BLaER1 (cell line): ENCODE results near the gene NMS.

Source experiments
- H3K27ac ChIP-seq: shearing (Covaris generic); formaldehyde crosslinking; 2 replicates; pipeline ENCODE4 v1.8.1; 2022
- H3K27me3 ChIP-seq: shearing (Covaris generic); formaldehyde crosslinking; 2 replicates; pipeline ENCODE4 v1.8.1; 2022
- H3K36me3 ChIP-seq: shearing (Covaris generic); formaldehyde crosslinking; 2 replicates; pipeline ENCODE4 v1.8.1; 2022
- H3K4me1 ChIP-seq: shearing (Covaris generic); formaldehyde crosslinking; 2 replicates; pipeline ENCODE4 v1.8.1; 2022
- H3K4me2 ChIP-seq: shearing (Covaris generic); formaldehyde crosslinking; 2 replicates; pipeline ENCODE4 v1.8.1; 2022
- H3K4me3 ChIP-seq: shearing (Covaris generic); formaldehyde crosslinking; 2 replicates; pipeline ENCODE4 v1.8.1; 2022
- H3K9ac ChIP-seq: shearing (Covaris generic); formaldehyde crosslinking; 2 replicates; pipeline ENCODE4 v1.8.1; 2022
- H3K9me3 ChIP-seq: shearing (Covaris generic); formaldehyde crosslinking; 2 replicates; pipeline ENCODE4 v1.8.1; 2022
- H4K20me1 ChIP-seq: shearing (Covaris generic); formaldehyde crosslinking; 2 replicates; pipeline ENCODE4 v1.8.1; 2022
- Cebpa-rat ChIP-seq: shearing (Covaris generic); IDR thresholded peaks from 2 replicates; pipeline ENCODE4 v1.8.1; 2022

The NMS gene

GRCh38 chr2:100482741-100483140 lies 12.5 kb downstream of the NMS start:
- no peak for TF ChIP-seq Cebpa-rat
- no peak overlapping the region for H3K4me2 ChIP-seq
- H3K27ac ChIP-seq: no peak overlapping the region
- H3K36me3 ChIP-seq: no peaks in the 10 kb centered on the region
- peaks cover 8% of the 10 kb centered on the region; the same call in 1 of the 2 replicates for H3K9me3 ChIP-seq
- no peak overlapping the region for H3K9ac ChIP-seq
- H3K4me1 ChIP-seq: no peaks in the 10 kb centered on the region
- no peaks in the 10 kb centered on the region for H4K20me1 ChIP-seq
- H3K27me3 ChIP-seq: no peaks in the 10 kb centered on the region
- no peak overlapping the region for H3K4me3 ChIP-seq

GRCh38 chr2:100483895-100484294 lies 13.6 kb downstream of the NMS start:
- H3K36me3 ChIP-seq: no peaks in the 10 kb centered on the region
- H3K4me1 ChIP-seq: no peaks in the 10 kb centered on the region
- H3K9ac ChIP-seq: no peak overlapping the region
- H3K27ac ChIP-seq: no peak overlapping the region
- H3K4me2 ChIP-seq: no peak overlapping the region
- peaks cover 8% of the 10 kb centered on the region; the same call in 1 of the 2 replicates for H3K9me3 ChIP-seq
- no peak for TF ChIP-seq Cebpa-rat
- H4K20me1 ChIP-seq: no peaks in the 10 kb centered on the region
- no peaks in the 10 kb centered on the region for H3K27me3 ChIP-seq
- H3K4me3 ChIP-seq: no peak overlapping the region

DNA sequence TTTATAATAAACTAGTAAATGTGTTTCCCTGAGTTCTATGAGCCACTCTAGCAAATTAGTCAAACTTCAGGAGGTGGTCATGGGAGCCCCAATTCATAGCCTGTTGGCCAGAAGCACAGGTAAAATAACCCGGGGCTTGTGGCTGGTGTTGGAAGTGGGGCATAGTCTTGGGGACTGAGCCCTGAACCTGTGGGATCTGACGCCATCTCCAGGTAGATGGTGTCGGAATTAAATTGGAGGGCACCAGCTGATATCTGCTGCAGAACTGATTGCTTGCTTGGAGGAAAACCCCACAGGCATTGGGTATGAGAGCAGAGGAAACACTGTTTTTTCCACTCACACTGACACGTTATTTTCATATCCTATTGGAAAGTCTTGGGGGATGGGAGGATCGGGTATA lies 14.1 kb downstream of the NMS start:
- H3K4me2 ChIP-seq: no peak overlapping the region
- no peak overlapping the region for H3K4me3 ChIP-seq
- H3K9ac ChIP-seq: no peak overlapping the region
- H4K20me1 ChIP-seq: no peaks in the 10 kb centered on the region
- no peaks in the 10 kb centered on the region for H3K36me3 ChIP-seq
- H3K4me1 ChIP-seq: no peaks in the 10 kb centered on the region
- no peak overlapping the region for H3K27ac ChIP-seq
- H3K27me3 ChIP-seq: no peaks in the 10 kb centered on the region
- peaks cover 8% of the 10 kb centered on the region; the same call in 1 of the 2 replicates for H3K9me3 ChIP-seq
- no peak for TF ChIP-seq Cebpa-rat

DNA sequence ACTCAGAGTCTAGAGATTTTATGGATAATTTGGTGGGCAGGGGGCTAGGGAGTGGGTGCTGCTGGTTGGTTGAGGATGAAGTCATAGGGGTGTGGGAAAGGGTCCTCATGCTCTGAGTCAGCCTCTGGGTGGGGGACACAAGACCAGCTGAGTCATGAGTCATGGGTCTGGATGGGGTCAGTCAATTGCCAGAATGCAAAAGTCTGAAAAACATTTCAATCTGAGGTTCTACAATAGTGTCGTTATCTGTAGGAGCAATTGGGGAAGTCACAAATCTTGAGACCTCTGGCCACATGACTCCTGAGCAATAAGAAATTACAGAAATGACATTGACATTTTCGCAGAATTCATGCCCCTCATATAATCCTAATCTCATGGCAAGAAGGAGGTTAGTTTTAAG lies 15.1 kb downstream of the NMS start:
- H3K4me3 ChIP-seq: no peak overlapping the region
- no peaks in the 10 kb centered on the region for H3K4me1 ChIP-seq
- H3K4me2 ChIP-seq: no peak overlapping the region
- H3K9ac ChIP-seq: no peak overlapping the region
- H3K27ac ChIP-seq: no peak overlapping the region
- H3K36me3 ChIP-seq: no peaks in the 10 kb centered on the region
- H3K9me3 ChIP-seq: peaks cover 8% of the 10 kb centered on the region; the same call in 1 of the 2 replicates
- H4K20me1 ChIP-seq: no peaks in the 10 kb centered on the region
- TF ChIP-seq Cebpa-rat: no peak
- no peaks in the 10 kb centered on the region for H3K27me3 ChIP-seq

DNA sequence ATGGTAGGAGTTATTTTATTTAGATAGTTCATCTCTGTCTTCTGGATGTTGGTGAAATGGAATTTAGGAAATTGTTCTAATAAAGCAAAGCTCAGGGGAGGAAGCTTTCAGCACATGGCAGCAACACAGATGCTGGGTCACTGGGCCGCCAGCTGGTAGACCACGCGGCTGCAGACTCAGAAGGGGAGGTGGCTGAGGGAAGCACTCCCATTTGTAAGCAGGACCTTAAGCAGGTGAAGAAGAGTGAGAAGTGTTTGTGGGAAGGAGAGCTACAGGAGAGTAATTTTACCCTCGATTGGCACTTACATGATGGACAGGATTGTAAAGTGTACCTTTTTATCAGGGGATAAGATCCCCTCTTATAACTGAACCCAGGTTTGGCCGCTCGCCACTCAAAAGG lies 24.4 kb downstream of the NMS start:
- H3K27me3 ChIP-seq: no peaks in the 10 kb centered on the region
- H3K4me1 ChIP-seq: no peaks in the 10 kb centered on the region
- H3K27ac ChIP-seq: no peak overlapping the region
- no peaks in the 10 kb centered on the region for H3K36me3 ChIP-seq
- no peak overlapping the region for H3K9ac ChIP-seq
- H3K4me3 ChIP-seq: no peak overlapping the region
- H3K4me2 ChIP-seq: no peak overlapping the region
- no peak for TF ChIP-seq Cebpa-rat
- H4K20me1 ChIP-seq: no peaks in the 10 kb centered on the region
- peaks cover 11% of the 10 kb centered on the region; the same call in 1 of the 2 replicates for H3K9me3 ChIP-seq

DNA sequence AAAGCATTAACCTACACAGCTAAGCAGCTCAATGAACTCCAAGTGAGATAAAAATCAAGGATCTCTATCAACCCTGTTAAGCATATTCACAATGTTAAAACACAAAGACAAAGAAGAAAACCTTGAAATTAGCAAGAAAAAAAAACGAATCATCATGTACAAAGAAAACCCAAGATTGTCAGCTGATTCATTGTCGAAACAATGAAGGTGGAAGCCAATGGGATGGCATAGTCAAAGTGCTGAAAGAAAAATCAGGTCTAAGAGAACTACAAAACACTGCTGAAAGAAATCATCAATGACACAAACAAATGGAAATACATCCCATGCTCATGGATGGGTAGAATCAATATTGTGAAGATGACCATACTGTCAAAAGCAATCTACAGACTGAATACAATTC lies 32.5 kb downstream of the NMS start:
- no peak for TF ChIP-seq Cebpa-rat
- no peak overlapping the region for H3K4me3 ChIP-seq
- no peak overlapping the region for H3K4me2 ChIP-seq
- no peaks in the 10 kb centered on the region for H4K20me1 ChIP-seq
- no peaks in the 10 kb centered on the region for H3K36me3 ChIP-seq
- H3K9ac ChIP-seq: no peak overlapping the region
- H3K4me1 ChIP-seq: no peaks in the 10 kb centered on the region
- no peak overlapping the region for H3K27ac ChIP-seq
- no peaks in the 10 kb centered on the region for H3K27me3 ChIP-seq
- peaks cover 46% of the 10 kb centered on the region for H3K9me3 ChIP-seq

DNA sequence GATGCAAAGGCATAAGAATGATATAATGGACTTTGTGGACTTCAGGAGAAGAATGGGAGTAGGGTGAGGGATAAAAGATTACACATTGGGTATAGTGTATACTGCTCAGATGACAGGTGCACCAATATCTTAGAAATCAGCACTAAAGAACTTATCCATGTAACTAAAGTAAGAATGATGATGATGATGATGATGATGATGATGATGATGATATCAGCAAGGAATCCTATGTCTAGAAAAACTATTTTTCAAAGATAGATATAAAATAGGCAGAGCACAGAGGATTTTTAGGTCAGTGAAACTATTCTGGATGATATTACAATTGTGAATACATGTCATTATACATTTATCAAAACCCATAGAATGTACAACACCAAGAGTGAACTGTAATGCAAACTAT lies 34.3 kb downstream of the NMS start:
- Histone ChIP-seq H3K4me3 (no peak overlapping the region), H3K27me3 (no peaks in the 10 kb centered on the region), H3K4me2 (no peak overlapping the region), H3K9ac (no peak overlapping the region), H3K36me3 (no peaks in the 10 kb centered on the region), H3K9me3 (peaks cover 46% of the 10 kb centered on the region), H3K4me1 (no peaks in the 10 kb centered on the region), H4K20me1 (no peaks in the 10 kb centered on the region), H3K27ac (no peak overlapping the region)
- no peak for TF ChIP-seq Cebpa-rat

DNA sequence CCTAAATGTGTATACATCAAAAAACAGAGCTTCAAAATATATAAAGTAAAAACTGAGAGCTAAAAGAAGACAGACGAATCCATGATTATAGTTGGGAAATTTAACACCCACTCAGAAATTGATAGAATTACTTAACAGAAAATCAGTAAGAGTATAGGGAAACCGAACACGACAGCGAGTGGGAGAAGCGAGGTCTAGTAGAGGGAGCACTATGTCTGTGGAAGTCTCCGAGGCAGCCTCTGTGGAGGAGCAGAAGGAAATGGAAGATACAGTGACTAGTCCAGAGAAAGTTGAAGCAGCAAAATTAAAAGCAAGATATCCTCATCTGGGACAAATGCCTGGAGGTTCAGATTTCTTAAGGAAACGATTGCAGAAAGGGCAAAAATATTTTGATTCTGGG lies 38.8 kb downstream of the NMS start:
- Histone ChIP-seq H3K27ac (no peak overlapping the region), H3K4me3 (no peak overlapping the region), H3K4me1 (no peaks in the 10 kb centered on the region), H3K9me3 (peaks cover 24% of the 10 kb centered on the region), H3K36me3 (no peaks in the 10 kb centered on the region), H4K20me1 (no peaks in the 10 kb centered on the region), H3K9ac (no peak overlapping the region), H3K27me3 (no peaks in the 10 kb centered on the region), H3K4me2 (no peak overlapping the region)
- TF ChIP-seq Cebpa-rat: no peak

GRCh38 chr2:100513650-100514049 lies 43.4 kb downstream of the NMS start:
- no peaks in the 10 kb centered on the region for H3K4me1 ChIP-seq
- H3K9ac ChIP-seq: no peak overlapping the region
- H3K27ac ChIP-seq: no peak overlapping the region
- peaks cover 3% of the 10 kb centered on the region; the same call in 1 of the 2 replicates for H3K9me3 ChIP-seq
- H3K4me2 ChIP-seq: no peak overlapping the region
- H3K27me3 ChIP-seq: no peaks in the 10 kb centered on the region
- H3K4me3 ChIP-seq: no peak overlapping the region
- no peaks in the 10 kb centered on the region for H3K36me3 ChIP-seq
- TF ChIP-seq Cebpa-rat: no peak
- H4K20me1 ChIP-seq: no peaks in the 10 kb centered on the region

DNA sequence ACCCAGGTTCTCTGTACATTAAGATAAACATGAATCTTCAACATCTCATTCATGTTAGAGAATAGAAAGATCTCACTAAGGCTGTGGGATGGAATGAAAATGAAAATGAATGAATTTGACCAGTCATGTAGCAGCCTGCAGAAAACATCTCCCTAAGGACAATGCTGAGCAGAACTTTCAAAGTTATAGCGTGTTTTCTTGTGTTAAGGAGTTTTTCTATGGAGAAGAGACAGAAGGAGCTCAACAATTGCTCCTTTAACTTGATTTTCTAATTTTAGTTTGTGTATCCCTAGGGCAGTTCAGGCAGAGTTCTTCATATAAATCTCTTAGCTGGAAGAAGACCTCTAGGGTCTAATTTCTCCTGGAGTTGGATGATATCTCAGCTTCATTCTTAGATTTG lies 47.3 kb downstream of the NMS start:
- no peaks in the 10 kb centered on the region for H3K4me1 ChIP-seq
- no peaks in the 10 kb centered on the region for H4K20me1 ChIP-seq
- H3K9me3 ChIP-seq: no peaks in the 10 kb centered on the region
- no peak overlapping the region for H3K27ac ChIP-seq
- H3K36me3 ChIP-seq: no peaks in the 10 kb centered on the region
- H3K27me3 ChIP-seq: no peaks in the 10 kb centered on the region
- no peak for TF ChIP-seq Cebpa-rat
- no peak overlapping the region for H3K9ac ChIP-seq
- no peak overlapping the region for H3K4me3 ChIP-seq
- H3K4me2 ChIP-seq: no peak overlapping the region

DNA sequence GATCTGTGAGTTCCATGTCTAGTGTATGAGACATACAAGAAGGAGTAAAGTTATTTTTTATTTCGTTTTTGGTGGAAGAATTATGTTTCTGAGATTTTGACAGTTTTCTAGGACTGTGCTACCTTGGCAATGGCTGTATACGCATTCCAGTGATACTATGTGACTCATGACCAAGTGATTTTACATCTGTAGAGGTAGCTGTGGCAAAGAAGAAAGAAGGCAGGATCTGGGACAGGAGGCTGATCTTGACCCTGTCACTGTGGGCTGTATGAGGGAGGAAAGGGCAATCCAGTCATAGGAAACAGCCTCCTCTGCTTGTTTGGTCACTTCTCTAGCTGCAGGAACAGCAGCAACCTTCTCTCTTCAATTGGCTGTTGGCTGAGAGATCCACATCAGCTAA lies 48.5 kb downstream of the NMS start:
- TF ChIP-seq Cebpa-rat: no peak
- Histone ChIP-seq H3K9ac (no peak overlapping the region), H4K20me1 (no peaks in the 10 kb centered on the region), H3K27ac (no peak overlapping the region), H3K9me3 (no peaks in the 10 kb centered on the region), H3K4me1 (no peaks in the 10 kb centered on the region), H3K4me3 (no peak overlapping the region), H3K36me3 (no peaks in the 10 kb centered on the region), H3K4me2 (no peak overlapping the region), H3K27me3 (no peaks in the 10 kb centered on the region)
